ENCODE measurements around the gene MTRF1. TPM values are rescaled to one million over a fixed set of nuclear protein-coding genes. Genes with fewer than 3 reads are reported as not detected.

Gene MTRF1
- total and polyA plus RNA-seq, 9 of the 15 experiments (the other 6 are each of a cell fraction or from before 2014, with no cell fraction given): 12.5 to 33.7 (median 20.1) TPM

DNA sequence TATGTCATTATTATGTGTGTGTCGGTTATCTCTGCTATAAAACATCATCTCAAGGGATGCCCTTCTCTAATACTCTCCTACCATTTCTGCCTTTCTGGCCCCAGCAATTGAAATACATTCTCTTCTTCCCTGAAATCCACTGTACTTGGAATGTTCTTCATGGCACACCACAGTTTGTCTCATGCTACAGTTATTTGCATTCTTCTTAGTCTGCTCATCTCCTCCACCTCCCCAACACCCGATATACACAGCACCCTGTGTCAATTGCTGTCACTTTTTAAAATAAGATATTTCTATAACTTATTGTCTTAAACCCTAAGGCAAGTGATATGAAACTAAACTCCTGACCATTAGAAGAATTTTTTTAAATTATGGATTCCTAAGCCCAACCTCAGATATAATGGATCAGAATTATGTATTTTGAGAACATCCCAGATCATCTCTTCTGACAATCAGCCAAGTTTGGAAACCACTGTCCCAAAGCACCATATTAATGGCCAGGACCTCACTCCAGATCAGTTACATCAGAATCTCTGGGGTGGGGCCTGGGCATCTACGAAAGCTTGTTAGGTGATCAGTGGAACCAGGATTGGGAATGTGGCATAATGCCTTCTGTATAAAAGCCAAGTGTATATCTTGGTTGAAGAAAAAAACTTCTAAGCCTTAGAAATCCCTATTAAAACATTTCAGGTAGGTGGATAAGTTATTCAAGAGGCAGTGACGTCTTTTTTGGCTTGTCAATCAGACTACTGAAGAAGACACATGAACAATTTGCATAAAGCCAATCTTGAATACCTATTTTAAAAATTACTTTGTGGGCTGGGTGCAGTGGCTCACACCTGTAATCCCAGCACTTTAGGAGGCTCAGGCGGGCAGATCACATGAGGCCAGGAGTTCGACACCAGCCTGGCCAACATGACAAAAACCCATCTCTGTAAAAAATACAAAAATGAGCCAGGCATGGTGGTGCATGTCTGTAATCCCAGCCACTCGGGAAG, 39.0 kb downstream of the MTRF1 start:
- Histone ChIP-seq H3K4me3 (no peak overlapping the region), H3K27ac (ENCODE audit: extremely low read depth, low read depth, low read length) (no peak overlapping the region), H3K27me3 (ENCODE audit: control insufficient read depth in 2 of 2, insufficient read depth in 2 of 2, low read length in 2 of 2) (no peaks in the 10 kb centered on the region), H4K20me1 (replicated peaks; ENCODE audit: control insufficient read depth, insufficient read depth, low read length) (no peaks in the 10 kb centered on the region), H3K79me2 (ENCODE audit: control insufficient read depth, insufficient read depth, low read length) (no peaks in the 10 kb centered on the region), H3K36me3 (ENCODE audit: control insufficient read depth, insufficient read depth, low read length) (peaks cover 24% of the 10 kb centered on the region), H3K4me1 (replicated peaks in 1 of 2; ENCODE audit: control insufficient read depth in 2 of 2, insufficient read depth in 2 of 2, low read length in 2 of 2) (0 out of 5 replicates have a peak, but pooled peaks cover 0 to 2% of the 10 kb centered on the region in 2 experiments), H3K9me3 (replicated peaks; ENCODE audit: control insufficient read depth, insufficient read depth, low read depth, low read length) (no peaks in the 10 kb centered on the region), H3K4me2 (ENCODE audit: insufficient read depth, low read length) (no peak overlapping the region), H2AFZ (ENCODE audit: low read depth, low read length) (no peak overlapping the region), H3K9me1 (ENCODE audit: control insufficient read depth, insufficient read depth, low read length) (no peaks in the 10 kb centered on the region), H3K9ac (ENCODE audit: insufficient read depth in 1 of 2, low read depth in 2 of 2, low read length in 2 of 2) (no peak overlapping the region)
- CTCF ChIA-PET (ENCODE audit: low intra/inter-chr PET ratio): no interaction called here
- ATAC-seq (no peak), DNase-seq (ENCODE audit: extremely low read depth in 1 of 4, low spot score in 3 of 4) (no peak), FAIRE-seq (no peak)
- WGBS (ENCODE audit: insufficient coverage, low coverage, missing lambda C conversion rate): 67% methylated on average over 6 of the region's 7 CpGs
- in situ Hi-C loops (cut with MboI) (no loop called here), intact Hi-C loops (cut with micrococcal nuclease) (no loop called here)
- TF ChIP-seq FOXA1 (IDR thresholded peaks at IDR 0.05; ENCODE audit: borderline replicate concordance): no peak
- TF ChIP-seq RBM39 (optimal IDR thresholded peaks at IDR 0.05; ENCODE audit: low read depth, low read length): no peak
- no peak for TF ChIP-seq CAMTA2 (CRISPR knock-in tag; conservative IDR thresholded peaks at IDR 0.05)
- no peak for TF ChIP-seq BCOR (IDR thresholded peaks at IDR 0.05)
- no peak for TF ChIP-seq ZNF282 (CRISPR knock-in tag; IDR thresholded peaks at IDR 0.05)
- no peak for TF ChIP-seq ETV1 (tag; conservative IDR thresholded peaks at IDR 0.05; ENCODE audit: low read depth)
- POLR2A ChIA-PET: interaction anchor here (0.6 kb wide), 1 partner anchor 325 kb away, joined by 5 read pairs; no protein-coding TSS in a partner anchor
- no TSS peak for BruUV-seq (replicated peaks)
